ENCODE measurements around the gene TPST2.
A peak's percentile ranks its signal among the peaks of the same experiment; 100 is the strongest.

The TPST2 gene

DNA sequence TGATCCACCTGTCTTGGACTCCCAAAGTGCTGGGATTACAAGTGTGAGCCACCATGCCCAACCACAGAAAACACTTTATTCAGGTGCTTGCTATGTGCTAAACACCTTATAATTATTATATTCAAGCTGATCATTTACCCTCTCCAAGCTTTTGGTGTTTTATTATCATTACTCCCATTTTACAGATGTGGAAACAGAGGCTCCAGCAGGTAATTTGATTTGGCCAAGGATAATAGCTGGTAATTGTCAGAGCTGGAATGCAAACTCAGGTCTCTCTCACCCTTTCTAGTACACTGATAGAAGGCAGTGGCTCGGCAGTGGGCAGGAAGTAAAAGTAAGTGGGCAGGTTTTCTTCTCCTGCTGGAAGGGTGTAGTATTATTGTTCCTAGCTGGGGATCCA lies 3.8 kb upstream of the TPST2 start:
- no peaks in the 10 kb centered on the region for H3K27me3 ChIP-seq (ENCODE audit: insufficient read depth, low read length)
- no peaks in the 10 kb centered on the region for H3K4me1 ChIP-seq (ENCODE audit: control insufficient read depth, insufficient read depth, low read length, unreplicated experiment)
- peaks cover 5% of the 10 kb centered on the region for H3K79me2 ChIP-seq (ENCODE audit: control insufficient read depth, insufficient read depth, low read length, unreplicated experiment)
- H3K36me3 ChIP-seq (ENCODE audit: insufficient read depth, low read length), result no peaks in the 10 kb centered on the region
- no peak overlapping the region for H3K4me3 ChIP-seq (ENCODE audit: low read depth, low read length)
- no peak overlapping the region for H3K27ac ChIP-seq (ENCODE audit: low read depth, low read length)
- H2AFZ ChIP-seq (ENCODE audit: low read length, unreplicated experiment), result no peak overlapping the region

DNA sequence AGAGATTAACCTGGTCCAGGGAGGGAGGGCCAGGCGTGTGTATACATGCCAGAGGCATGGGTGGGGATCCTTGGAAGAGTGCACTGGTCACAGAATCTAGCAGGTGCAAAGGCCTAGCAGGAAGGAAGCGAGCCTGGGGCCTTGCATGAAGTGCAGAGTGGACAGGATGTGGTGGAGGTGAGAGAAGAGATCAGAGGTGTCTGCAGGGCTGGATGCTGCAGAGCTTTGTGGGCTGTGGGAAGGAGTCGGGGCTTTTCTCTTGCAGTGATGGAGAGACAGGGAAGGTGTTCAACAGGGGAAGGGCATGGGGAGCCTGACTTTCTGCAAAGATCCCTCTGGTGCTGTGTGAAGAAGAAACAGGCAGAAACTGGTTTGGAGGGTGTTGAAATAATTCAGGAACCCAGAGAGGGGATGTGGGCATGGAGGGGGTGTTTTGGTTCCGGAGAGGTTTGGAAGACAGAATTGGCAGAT lies 2.5 kb upstream of the TPST2 start:
- H2AFZ ChIP-seq (ENCODE audit: low read length, unreplicated experiment), result no peak overlapping the region
- no peaks in the 10 kb centered on the region for H3K4me1 ChIP-seq (ENCODE audit: control insufficient read depth, insufficient read depth, low read length, unreplicated experiment)
- H3K36me3 ChIP-seq (ENCODE audit: insufficient read depth, low read length), result no peaks in the 10 kb centered on the region
- no peak overlapping the region for H3K27ac ChIP-seq (ENCODE audit: low read depth, low read length)
- no peaks in the 10 kb centered on the region for H3K27me3 ChIP-seq (ENCODE audit: insufficient read depth, low read length)
- peaks cover 7% of the 10 kb centered on the region for H3K79me2 ChIP-seq (ENCODE audit: control insufficient read depth, insufficient read depth, low read length, unreplicated experiment)
- no peak overlapping the region for H3K4me3 ChIP-seq (ENCODE audit: low read depth, low read length)

DNA sequence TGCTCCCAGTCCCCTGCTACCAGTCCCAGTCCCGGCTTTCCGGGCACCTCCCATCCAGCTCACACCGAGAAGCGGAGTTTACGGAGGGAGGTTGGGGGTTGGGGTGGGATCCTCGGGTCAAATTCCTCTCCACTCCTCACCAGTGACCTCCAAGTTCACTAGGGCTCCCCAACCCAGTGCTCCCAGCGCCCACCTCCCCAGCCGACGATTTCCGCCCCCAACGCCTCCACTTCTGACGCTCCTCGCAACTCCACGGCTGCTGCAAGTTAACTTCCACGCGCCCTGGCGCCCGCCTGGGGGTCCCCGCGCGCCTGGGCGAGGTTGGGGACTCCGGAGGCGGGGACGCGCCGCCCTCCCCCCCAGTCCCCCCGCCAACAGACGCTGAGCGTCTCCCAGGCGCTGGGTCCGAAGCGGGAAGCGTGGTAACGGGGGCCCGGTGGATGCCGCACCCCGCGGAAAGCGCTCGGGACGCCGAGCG lies 526 bp downstream of the TPST2 start:
- Histone ChIP-seq H3K27ac (ENCODE audit: low read depth, low read length) (no peak overlapping the region), H3K79me2 (ENCODE audit: control insufficient read depth, insufficient read depth, low read length, unreplicated experiment) (peaks cover 7% of the 10 kb centered on the region)

DNA sequence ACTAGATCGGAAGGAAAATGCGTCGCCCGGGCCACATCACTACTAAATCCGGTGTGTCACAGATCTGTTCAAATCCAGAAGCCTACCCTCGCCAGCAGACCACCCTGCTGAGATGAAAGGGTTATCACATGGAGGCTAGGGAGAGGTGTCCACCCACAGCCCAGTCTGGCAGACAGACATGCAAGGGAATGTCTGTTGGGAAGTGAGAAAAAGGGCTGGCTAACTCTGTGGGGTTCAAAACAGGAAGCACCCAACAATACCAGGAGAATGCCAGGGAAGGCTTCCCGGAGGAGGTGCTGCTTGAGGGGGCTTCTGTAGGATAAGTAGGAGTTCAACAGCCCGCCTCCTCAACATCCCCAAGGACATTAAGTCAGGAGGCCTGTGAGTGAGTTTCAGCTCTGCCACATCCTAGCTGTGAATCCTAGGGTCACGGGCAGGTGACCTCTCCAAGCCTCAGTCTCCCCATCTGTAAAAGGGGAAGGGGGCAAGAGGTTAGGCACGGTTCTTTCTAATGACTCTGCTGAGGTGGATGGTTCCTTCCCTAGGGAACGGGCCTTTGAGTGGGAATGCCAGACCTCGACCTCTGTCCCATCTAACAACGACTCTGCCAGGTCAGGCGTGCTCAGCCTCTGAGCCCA lies 1.1 kb downstream of the TPST2 start:
- H2AFZ ChIP-seq (ENCODE audit: low read length, unreplicated experiment), result no peak overlapping the region
- H3K36me3 ChIP-seq (ENCODE audit: insufficient read depth, low read length), result no peaks in the 10 kb centered on the region
- peak overlapping the region; percentile 89 for H3K4me3 ChIP-seq (ENCODE audit: low read depth, low read length)
- peaks cover 10% of the 10 kb centered on the region for H3K4me1 ChIP-seq (ENCODE audit: control insufficient read depth, insufficient read depth, low read length, unreplicated experiment)
- H3K79me2 ChIP-seq (ENCODE audit: control insufficient read depth, insufficient read depth, low read length, unreplicated experiment), result peaks cover 10% of the 10 kb centered on the region
- H3K27me3 ChIP-seq (ENCODE audit: insufficient read depth, low read length), result no peaks in the 10 kb centered on the region
- H3K27ac ChIP-seq (ENCODE audit: low read depth, low read length), result no peak overlapping the region

More for the DNA sequence above, 526 bp downstream of the TPST2 start:
- H3K4me1 ChIP-seq (ENCODE audit: control insufficient read depth, insufficient read depth, low read length, unreplicated experiment), result peaks cover 10% of the 10 kb centered on the region
- H3K4me3 ChIP-seq (ENCODE audit: low read depth, low read length), result peak overlapping the region; percentile 89
- no peaks in the 10 kb centered on the region for H3K27me3 ChIP-seq (ENCODE audit: insufficient read depth, low read length)
- H3K36me3 ChIP-seq (ENCODE audit: insufficient read depth, low read length), result no peaks in the 10 kb centered on the region
- H2AFZ ChIP-seq (ENCODE audit: low read length, unreplicated experiment), result peak overlapping the region; percentile 81

DNA sequence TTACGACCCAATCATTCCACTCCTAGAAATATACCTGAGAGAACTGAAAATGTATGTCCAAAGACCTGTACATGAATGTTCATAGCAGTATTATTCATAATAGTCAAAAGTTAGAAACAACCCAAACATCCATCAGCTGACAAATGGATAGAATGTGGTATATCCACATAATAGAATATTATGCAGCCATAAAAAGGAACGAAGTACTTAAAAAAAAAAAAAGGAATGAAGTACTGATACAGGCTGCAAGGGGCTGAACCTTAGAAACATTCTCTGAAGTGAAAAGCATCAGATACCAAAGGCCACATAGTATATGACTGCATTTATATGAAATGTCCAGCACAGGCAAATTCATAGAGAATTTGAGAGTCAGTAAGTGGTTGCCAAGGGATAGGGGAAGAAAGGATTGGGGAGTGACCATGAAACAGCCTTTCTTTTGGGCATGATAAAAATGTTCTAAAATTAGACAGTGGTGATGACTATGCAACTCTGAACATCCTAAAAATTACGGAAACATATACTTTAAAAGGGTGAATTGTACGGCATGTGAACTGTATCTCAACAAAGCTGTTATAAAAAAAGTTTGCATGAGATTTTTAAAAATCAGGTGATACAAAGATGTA lies 1.8 kb downstream of the TPST2 start:
- no peak overlapping the region for H2AFZ ChIP-seq (ENCODE audit: low read length, unreplicated experiment)
- peaks cover 11% of the 10 kb centered on the region for H3K79me2 ChIP-seq (ENCODE audit: control insufficient read depth, insufficient read depth, low read length, unreplicated experiment)
- no peaks in the 10 kb centered on the region for H3K36me3 ChIP-seq (ENCODE audit: insufficient read depth, low read length)
- H3K27ac ChIP-seq (ENCODE audit: low read depth, low read length), result no peak overlapping the region
- H3K4me1 ChIP-seq (ENCODE audit: control insufficient read depth, insufficient read depth, low read length, unreplicated experiment), result peaks cover 10% of the 10 kb centered on the region
- no peaks in the 10 kb centered on the region for H3K27me3 ChIP-seq (ENCODE audit: insufficient read depth, low read length)
- no peak overlapping the region for H3K4me3 ChIP-seq (ENCODE audit: low read depth, low read length)

DNA sequence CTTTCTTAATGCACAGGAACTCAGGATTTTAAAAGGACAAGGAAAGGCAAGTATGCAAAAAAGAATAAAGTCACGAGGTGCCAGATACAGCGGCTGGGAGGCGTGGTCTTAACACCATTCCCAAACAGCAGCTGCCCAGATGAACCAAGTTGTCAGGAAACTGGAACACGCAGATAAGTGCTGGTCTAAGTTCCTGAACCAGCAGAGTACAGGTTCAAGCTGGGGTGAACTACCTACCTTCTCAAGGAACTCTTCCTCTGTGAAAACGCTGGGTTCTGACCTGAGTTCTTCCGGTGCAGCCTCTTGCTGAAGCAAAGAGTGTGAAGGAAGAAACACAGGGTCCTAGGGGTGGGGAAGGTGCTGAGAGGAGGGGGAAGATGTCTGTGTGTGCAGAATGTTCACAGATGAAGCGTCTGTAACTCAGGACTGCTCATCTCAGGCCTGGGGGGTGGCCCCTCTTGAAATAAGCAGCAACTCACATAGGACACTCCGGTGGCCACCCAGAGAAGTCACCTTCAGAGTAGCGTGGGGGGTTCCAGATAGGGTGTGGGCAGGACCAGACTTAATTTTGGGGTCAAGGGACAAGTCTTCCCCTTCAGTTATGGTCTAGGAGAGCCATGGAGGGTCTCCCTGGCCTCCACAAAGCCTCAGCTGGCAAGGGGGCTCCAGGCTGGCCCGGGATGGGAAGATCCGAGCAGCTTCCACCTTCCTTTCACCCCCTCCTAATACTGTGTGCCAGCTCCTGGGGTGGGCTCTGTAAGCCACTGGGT lies 3.2 kb downstream of the TPST2 start:
- H3K27me3 ChIP-seq (ENCODE audit: insufficient read depth, low read length), result no peaks in the 10 kb centered on the region
- peaks cover 11% of the 10 kb centered on the region for H3K79me2 ChIP-seq (ENCODE audit: control insufficient read depth, insufficient read depth, low read length, unreplicated experiment)
- H3K36me3 ChIP-seq (ENCODE audit: insufficient read depth, low read length), result no peaks in the 10 kb centered on the region
- no peak overlapping the region for H2AFZ ChIP-seq (ENCODE audit: low read length, unreplicated experiment)
- H3K4me1 ChIP-seq (ENCODE audit: control insufficient read depth, insufficient read depth, low read length, unreplicated experiment), result peaks cover 10% of the 10 kb centered on the region
- H3K27ac ChIP-seq (ENCODE audit: low read depth, low read length), result no peak overlapping the region
- H3K4me3 ChIP-seq (ENCODE audit: low read depth, low read length), result no peak overlapping the region

DNA sequence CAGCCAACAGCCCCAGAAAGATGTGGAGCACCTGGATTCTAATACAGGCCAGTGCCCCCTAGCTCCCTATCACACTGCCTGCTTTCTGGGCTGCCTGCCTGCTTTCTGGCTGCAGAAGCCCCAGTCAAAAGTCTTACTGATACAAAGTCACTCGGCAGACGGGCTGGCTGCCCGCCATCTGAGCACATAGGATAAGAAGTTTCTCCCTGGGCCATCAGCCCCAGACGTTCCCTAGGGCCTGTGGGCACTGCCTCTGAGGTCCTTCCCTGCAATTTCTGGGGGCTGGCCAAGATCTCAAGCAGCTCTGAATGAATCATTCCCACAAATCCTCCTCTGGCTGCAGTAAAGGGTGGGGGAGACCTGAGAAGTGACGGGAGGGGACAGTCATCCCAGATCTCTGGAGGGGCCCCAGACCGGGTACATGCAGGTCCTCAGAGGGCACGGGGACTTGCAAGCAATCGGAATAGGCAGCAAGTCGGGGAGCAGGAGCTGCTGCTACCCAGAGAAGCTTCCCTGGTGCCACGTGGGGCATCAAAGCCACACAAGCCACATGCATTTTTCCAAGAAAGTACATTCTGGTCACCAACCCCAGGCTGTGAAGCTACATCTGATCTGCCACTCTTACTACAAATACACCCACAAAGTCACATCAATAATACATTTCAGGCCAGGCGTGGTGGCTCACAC lies 4.7 kb downstream of the TPST2 start:
- no peak overlapping the region for H3K4me3 ChIP-seq (ENCODE audit: low read depth, low read length)
- H3K36me3 ChIP-seq (ENCODE audit: insufficient read depth, low read length), result no peaks in the 10 kb centered on the region
- H2AFZ ChIP-seq (ENCODE audit: low read length, unreplicated experiment), result no peak overlapping the region
- peaks cover 13% of the 10 kb centered on the region for H3K79me2 ChIP-seq (ENCODE audit: control insufficient read depth, insufficient read depth, low read length, unreplicated experiment)
- no peaks in the 10 kb centered on the region for H3K27me3 ChIP-seq (ENCODE audit: insufficient read depth, low read length)
- peak overlapping the region; percentile 1; the same call in 1 of the 2 replicates for H3K27ac ChIP-seq (ENCODE audit: low read depth, low read length)
- peaks cover 10% of the 10 kb centered on the region for H3K4me1 ChIP-seq (ENCODE audit: control insufficient read depth, insufficient read depth, low read length, unreplicated experiment)

DNA sequence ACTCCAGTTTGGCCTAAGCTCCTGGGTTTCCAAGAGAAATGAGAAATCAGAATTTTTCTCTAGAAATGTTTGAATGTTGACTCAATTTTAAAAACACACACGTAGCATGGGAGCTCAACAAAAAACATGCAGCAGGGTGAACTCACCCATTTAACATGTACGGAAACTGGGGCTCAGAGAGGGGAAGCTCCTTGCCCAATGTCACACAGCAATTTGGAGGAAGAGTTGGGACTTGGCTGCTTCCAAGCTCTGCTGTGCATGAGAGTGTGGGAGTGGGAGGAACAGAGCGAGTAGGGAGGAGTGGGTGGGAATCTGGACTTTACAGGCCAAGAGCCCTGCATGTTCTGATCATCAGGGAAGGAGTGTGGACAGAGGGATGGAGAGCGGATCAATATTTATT lies 5.9 kb downstream of the TPST2 start:
- no peak overlapping the region for H3K4me3 ChIP-seq (ENCODE audit: low read depth, low read length)
- no peak overlapping the region for H3K27ac ChIP-seq (ENCODE audit: low read depth, low read length)
- H2AFZ ChIP-seq (ENCODE audit: low read length, unreplicated experiment), result no peak overlapping the region
- peaks cover 10% of the 10 kb centered on the region for H3K4me1 ChIP-seq (ENCODE audit: control insufficient read depth, insufficient read depth, low read length, unreplicated experiment)
- H3K79me2 ChIP-seq (ENCODE audit: control insufficient read depth, insufficient read depth, low read length, unreplicated experiment), result peaks cover 10% of the 10 kb centered on the region
- no peaks in the 10 kb centered on the region for H3K36me3 ChIP-seq (ENCODE audit: insufficient read depth, low read length)
- no peaks in the 10 kb centered on the region for H3K27me3 ChIP-seq (ENCODE audit: insufficient read depth, low read length)

DNA sequence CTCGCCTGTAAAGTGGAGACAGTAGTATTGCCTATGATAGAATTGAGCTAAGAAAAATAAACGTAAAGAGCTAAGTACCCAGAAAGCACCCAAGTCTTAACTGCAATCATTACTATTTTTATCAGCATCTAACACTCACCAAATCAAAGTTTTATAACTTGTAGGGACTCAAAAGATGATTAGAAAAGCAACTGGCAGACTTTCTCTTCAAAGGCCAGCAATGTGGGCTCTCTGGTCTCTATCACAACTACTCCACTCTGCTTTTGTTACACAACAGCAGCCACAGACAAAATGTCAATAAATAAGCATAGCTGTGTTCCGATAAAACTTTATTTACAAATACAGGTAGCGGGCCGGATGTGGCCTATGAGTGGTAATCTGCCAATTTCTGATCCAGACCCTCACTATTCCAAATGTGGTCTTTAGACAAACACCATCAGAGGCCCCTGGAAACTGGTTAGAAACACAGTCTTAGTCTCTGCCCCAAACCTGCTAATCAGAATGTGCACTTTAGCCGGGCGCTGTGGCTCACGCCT lies 8.2 kb downstream of the TPST2 start:
- H3K27ac ChIP-seq (ENCODE audit: low read depth, low read length), result no peak overlapping the region

DNA sequence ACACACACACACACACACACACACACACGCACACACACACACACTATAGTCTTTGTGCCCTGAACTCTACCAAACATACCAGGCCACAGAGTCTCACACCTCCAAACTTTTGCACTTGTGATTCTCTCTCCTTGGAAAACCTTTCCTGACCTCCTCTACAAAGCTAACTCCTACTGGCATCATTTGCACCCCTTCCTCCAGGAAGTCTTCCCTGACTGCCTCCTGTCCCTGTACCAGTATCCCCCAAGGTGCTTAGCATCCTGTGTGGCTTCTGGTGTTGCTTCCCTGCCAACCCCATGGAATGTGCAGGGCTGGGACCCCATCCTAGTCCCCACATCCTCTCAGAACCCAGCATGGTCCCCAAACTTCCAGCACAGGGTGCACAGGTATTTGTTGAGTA lies 8.9 kb downstream of the TPST2 start:
- no peak overlapping the region for H3K27ac ChIP-seq (ENCODE audit: low read depth, low read length)

More for the DNA sequence above, 8.2 kb downstream of the TPST2 start:
- H3K4me1 ChIP-seq (ENCODE audit: control insufficient read depth, insufficient read depth, low read length, unreplicated experiment), result peaks cover 10% of the 10 kb centered on the region
- H3K79me2 ChIP-seq (ENCODE audit: control insufficient read depth, insufficient read depth, low read length, unreplicated experiment), result peaks cover 10% of the 10 kb centered on the region
- no peaks in the 10 kb centered on the region for H3K36me3 ChIP-seq (ENCODE audit: insufficient read depth, low read length)
- H3K4me3 ChIP-seq (ENCODE audit: low read depth, low read length), result no peak overlapping the region
- no peaks in the 10 kb centered on the region for H3K27me3 ChIP-seq (ENCODE audit: insufficient read depth, low read length)
- H2AFZ ChIP-seq (ENCODE audit: low read length, unreplicated experiment), result no peak overlapping the region

More for the DNA sequence above, 8.9 kb downstream of the TPST2 start:
- Histone ChIP-seq H3K79me2 (ENCODE audit: control insufficient read depth, insufficient read depth, low read length, unreplicated experiment) (peaks cover 10% of the 10 kb centered on the region), H2AFZ (ENCODE audit: low read length, unreplicated experiment) (no peak overlapping the region), H3K4me3 (ENCODE audit: low read depth, low read length) (no peak overlapping the region), H3K27me3 (ENCODE audit: insufficient read depth, low read length) (no peaks in the 10 kb centered on the region), H3K36me3 (ENCODE audit: insufficient read depth, low read length) (no peaks in the 10 kb centered on the region), H3K4me1 (ENCODE audit: control insufficient read depth, insufficient read depth, low read length, unreplicated experiment) (peaks cover 10% of the 10 kb centered on the region)
